Astrocyte (in vitro differentiated cells and primary cell): ENCODE results near the gene GIT1. TPM values are rescaled to one million over a fixed set of nuclear protein-coding genes. Genes with fewer than 3 reads are reported as not detected.

ENCODE experiments used
- DNase-seq: peaks from one replicate; pipeline ENCODE4 v3.0.0-alpha.2; 2010; ENCODE audit warnings: low read depth
- FAIRE-seq: peaks from 2 replicates; lab custom pipeline; 2011; peaks lifted over from hg19 to GRCh38; lab: Jason Lieb, UNC
- H2AFZ ChIP-seq: 2 replicates; pipeline ENCODE4 v1.6.0; 2012; ENCODE audit warnings: low read depth, low read length, inconsistent platforms
- H3K27ac ChIP-seq: 2 replicates; pipeline ENCODE4 v1.5.1; 2011; ENCODE audit warnings: low read depth, low read length, inconsistent platforms
- H3K27me3 ChIP-seq: 2 replicates; pipeline ENCODE4 v1.6.0; 2011; ENCODE audit warnings: low read length, inconsistent platforms; ENCODE audit not compliant: insufficient read depth
- H3K36me3 ChIP-seq: 2 replicates; pipeline ENCODE4 v1.5.1; 2011; ENCODE audit warnings: low read length, inconsistent platforms; ENCODE audit not compliant: insufficient read depth
- H3K4me1 ChIP-seq: 2 replicates; pipeline ENCODE4 v1.5.1; 2011; ENCODE audit warnings: low read length, inconsistent platforms; ENCODE audit not compliant: insufficient read depth
- H3K4me2 ChIP-seq: 2 replicates; pipeline ENCODE4 v1.6.0; 2012; ENCODE audit warnings: low read length, inconsistent platforms
- H3K4me3 ChIP-seq: 2 replicates; pipeline ENCODE4 v1.5.1; 2011; ENCODE audit warnings: low read depth, mild to moderate bottlenecking, low read length, inconsistent platforms; ENCODE audit not compliant: insufficient read depth
- H3K79me2 ChIP-seq: 2 replicates; pipeline ENCODE4 v1.6.0; 2012; ENCODE audit warnings: mild to moderate bottlenecking, low read length, inconsistent platforms; ENCODE audit not compliant: insufficient read depth
- H3K9ac ChIP-seq: 2 replicates; pipeline ENCODE4 v1.6.0; 2012; ENCODE audit warnings: mild to moderate bottlenecking, low read length, inconsistent platforms
- H3K9me3 ChIP-seq: 2 replicates; pipeline ENCODE4 v1.5.1; 2012; ENCODE audit warnings: low read depth, mild to moderate bottlenecking, low read length, inconsistent platforms; ENCODE audit not compliant: insufficient read depth
- H4K20me1 ChIP-seq: 2 replicates; pipeline ENCODE4 v1.6.0; 2012; ENCODE audit warnings: low read length, inconsistent platforms; ENCODE audit not compliant: insufficient read depth
- H3K27ac Mint-ChIP-seq: one replicate; pipeline ENCODE4 v1.8.0; 2021; ENCODE audit warnings: mild to moderate bottlenecking, mixed read lengths; ENCODE audit not compliant: unreplicated experiment
- H3K27me3 Mint-ChIP-seq: one replicate; pipeline ENCODE4 v1.8.0; 2021; ENCODE audit warnings: low read depth, mixed read lengths; ENCODE audit not compliant: unreplicated experiment
- H3K36me3 Mint-ChIP-seq: one replicate; pipeline ENCODE4 v1.8.0; 2021; ENCODE audit warnings: low read depth, mixed read lengths; ENCODE audit not compliant: unreplicated experiment
- H3K4me1 Mint-ChIP-seq: one replicate; pipeline ENCODE4 v1.8.0; 2021; ENCODE audit warnings: low read depth, mixed read lengths; ENCODE audit not compliant: unreplicated experiment
- H3K4me3 Mint-ChIP-seq: one replicate; pipeline ENCODE4 v1.8.0; 2021; ENCODE audit warnings: mild to moderate bottlenecking, moderate library complexity, mixed read lengths; ENCODE audit not compliant: unreplicated experiment
- H3K9me3 Mint-ChIP-seq: one replicate; pipeline ENCODE4 v1.8.0; 2021; ENCODE audit warnings: mild to moderate bottlenecking, mixed read lengths; ENCODE audit not compliant: unreplicated experiment
- EZH2 ChIP-seq: IDR thresholded peaks from 2 replicates; pipeline ENCODE4 v1.6.1; 2012; ENCODE audit warnings: mild to moderate bottlenecking, low read length, inconsistent platforms; ENCODE audit not compliant: insufficient read depth
- total RNA-seq: library from RNA; stranded (reverse); gene quantifications from 2 replicates; pipeline ENCODE4 v1.2.1, GENCODE V29; 2021
- TF ChIP-seq, protein P1 (sequence below): IDR thresholded peaks from 2 replicates; pipeline ENCODE4 v1.5.1; 2011; ENCODE audit warnings: low read depth, mild to moderate bottlenecking, inconsistent platforms, low read length, moderate library complexity; ENCODE audit not compliant: insufficient read depth

The GIT1 gene
- total RNA-seq, 1 donor from 2014 or later: 52.2 TPM

DNA sequence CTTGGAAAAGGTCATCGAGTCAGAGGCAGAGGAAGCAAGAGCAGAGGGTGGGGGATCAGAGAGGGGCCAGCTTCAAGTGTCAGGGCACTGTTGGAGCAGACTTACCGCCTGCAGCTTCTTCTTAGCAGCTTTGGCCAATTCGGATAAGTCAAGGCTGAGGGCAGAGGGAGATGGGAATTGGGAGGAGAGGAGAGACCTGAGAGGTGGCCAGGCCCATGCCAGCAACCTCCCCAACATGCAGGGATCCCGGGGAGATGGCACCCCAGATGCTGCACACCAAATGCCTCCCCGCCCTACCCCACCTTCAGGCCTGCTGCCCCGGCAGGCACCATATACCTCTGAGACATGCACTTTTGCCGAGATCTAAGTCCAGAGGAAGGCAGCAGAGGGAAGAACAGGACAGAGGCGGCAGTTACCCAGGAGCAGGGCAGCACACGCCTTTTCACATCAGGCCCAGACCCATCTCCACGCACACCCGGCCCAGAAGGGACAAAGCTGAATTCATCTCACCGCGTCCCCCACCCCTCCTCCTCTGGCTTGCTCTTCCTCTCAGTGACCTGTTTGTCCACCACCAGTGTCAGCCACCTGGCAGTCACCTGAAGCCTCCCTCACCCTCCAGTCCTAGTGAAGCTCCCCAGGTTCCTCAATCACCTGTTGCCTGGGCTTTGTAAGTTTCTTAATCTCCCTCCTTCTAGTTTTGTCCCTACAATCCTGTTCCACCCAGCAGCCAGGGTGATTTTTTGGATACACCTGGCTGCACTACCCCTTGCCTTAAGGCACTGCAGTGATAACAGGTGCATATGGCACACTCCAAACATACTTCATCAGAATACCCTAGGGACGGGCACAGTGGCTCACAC lies 10.6 kb downstream of the GIT1 start:
- Histone ChIP-seq H2AFZ (no peak overlapping the region), H3K27ac (no peak overlapping the region), H3K4me2 (no peak overlapping the region), H3K4me3 (no peak overlapping the region), H3K4me1 (peaks cover 8% of the 10 kb centered on the region), H4K20me1 (peaks cover 53% of the 10 kb centered on the region), H3K36me3 (peaks cover 2% of the 10 kb centered on the region), H3K79me2 (peaks cover 20% of the 10 kb centered on the region), H3K9me3 (no peaks in the 10 kb centered on the region), H3K9ac (no peak overlapping the region), H3K27me3 (no peaks in the 10 kb centered on the region)
- no peak overlapping the region for H3K27ac Mint-ChIP-seq
- H3K4me1 Mint-ChIP-seq: peaks cover 4% of the 10 kb centered on the region
- H3K36me3 Mint-ChIP-seq: peaks cover 14% of the 10 kb centered on the region
- TF ChIP-seq, protein P1, sequence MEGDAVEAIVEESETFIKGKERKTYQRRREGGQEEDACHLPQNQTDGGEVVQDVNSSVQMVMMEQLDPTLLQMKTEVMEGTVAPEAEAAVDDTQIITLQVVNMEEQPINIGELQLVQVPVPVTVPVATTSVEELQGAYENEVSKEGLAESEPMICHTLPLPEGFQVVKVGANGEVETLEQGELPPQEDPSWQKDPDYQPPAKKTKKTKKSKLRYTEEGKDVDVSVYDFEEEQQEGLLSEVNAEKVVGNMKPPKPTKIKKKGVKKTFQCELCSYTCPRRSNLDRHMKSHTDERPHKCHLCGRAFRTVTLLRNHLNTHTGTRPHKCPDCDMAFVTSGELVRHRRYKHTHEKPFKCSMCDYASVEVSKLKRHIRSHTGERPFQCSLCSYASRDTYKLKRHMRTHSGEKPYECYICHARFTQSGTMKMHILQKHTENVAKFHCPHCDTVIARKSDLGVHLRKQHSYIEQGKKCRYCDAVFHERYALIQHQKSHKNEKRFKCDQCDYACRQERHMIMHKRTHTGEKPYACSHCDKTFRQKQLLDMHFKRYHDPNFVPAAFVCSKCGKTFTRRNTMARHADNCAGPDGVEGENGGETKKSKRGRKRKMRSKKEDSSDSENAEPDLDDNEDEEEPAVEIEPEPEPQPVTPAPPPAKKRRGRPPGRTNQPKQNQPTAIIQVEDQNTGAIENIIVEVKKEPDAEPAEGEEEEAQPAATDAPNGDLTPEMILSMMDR: no peak
- TF ChIP-seq EZH2: no peak
- H3K9me3 Mint-ChIP-seq: no peaks in the 10 kb centered on the region
- H3K27me3 Mint-ChIP-seq: no peaks in the 10 kb centered on the region
- DNase-seq (no peak), FAIRE-seq (no peak)
- no peak overlapping the region for H3K4me3 Mint-ChIP-seq

DNA sequence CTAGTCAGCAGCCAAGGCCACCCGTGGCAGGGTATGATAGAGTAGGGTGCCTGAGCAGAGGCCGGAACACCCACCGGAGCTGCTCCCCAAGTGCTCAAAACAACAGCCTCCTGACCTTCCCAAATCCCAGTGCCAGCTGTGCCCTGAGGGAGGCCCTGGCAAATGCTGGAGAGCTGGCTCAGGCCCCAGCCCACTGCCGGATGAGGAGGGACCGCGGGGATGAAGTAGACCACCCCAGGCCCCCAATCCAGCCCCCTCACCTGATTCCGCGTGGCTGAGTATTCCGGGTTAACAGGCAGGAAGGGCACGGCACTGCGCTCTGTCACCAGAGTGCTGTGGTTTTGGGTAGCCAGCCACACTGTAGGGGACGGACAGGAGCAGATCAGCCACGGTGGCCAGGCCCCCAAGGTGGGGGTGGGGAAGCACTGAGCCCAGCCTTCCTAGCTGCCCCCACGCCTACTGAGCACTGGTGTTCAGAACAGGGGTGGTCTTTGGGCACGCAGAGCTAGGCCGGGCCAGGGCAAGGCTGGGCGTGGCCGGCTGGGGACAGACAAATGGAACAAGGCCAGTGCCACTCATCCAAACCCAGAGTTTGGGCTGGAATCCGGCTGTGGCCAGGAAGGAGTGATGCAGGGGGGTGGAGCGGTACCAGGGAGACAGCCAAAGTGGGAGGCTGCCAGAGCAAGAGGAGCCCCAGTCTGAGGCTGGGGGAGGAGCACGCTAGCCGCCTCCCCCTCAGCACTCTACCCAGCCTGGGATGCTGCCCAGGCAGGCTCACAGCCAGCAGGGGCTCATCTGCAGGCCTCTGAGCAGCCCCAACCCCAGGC lies 11.8 kb downstream of the GIT1 start:
- FAIRE-seq (no peak), DNase-seq (peak; percentile 46)
- H3K27me3 Mint-ChIP-seq: no peaks in the 10 kb centered on the region
- H3K4me1 Mint-ChIP-seq: peaks cover 4% of the 10 kb centered on the region
- Histone ChIP-seq H3K79me2 (peaks cover 8% of the 10 kb centered on the region), H3K4me1 (peaks cover 15% of the 10 kb centered on the region), H3K4me2 (peak overlapping the region; percentile 48), H3K27me3 (no peaks in the 10 kb centered on the region), H2AFZ (no peak overlapping the region), H3K27ac (no peak overlapping the region), H3K9me3 (no peaks in the 10 kb centered on the region), H4K20me1 (peaks cover 49% of the 10 kb centered on the region), H3K36me3 (peaks cover 2% of the 10 kb centered on the region), H3K9ac (peak overlapping the region; percentile 18), H3K4me3 (no peak overlapping the region)
- TF ChIP-seq, protein P1: no peak
- no peak for TF ChIP-seq EZH2
- H3K27ac Mint-ChIP-seq: peak overlapping the region; percentile 17
- no peaks in the 10 kb centered on the region for H3K9me3 Mint-ChIP-seq
- peak overlapping the region; percentile 27 for H3K4me3 Mint-ChIP-seq
- peaks cover 14% of the 10 kb centered on the region for H3K36me3 Mint-ChIP-seq
